Measurements from ENCODE around the gene GAL3ST1.

The GAL3ST1 gene

DNA sequence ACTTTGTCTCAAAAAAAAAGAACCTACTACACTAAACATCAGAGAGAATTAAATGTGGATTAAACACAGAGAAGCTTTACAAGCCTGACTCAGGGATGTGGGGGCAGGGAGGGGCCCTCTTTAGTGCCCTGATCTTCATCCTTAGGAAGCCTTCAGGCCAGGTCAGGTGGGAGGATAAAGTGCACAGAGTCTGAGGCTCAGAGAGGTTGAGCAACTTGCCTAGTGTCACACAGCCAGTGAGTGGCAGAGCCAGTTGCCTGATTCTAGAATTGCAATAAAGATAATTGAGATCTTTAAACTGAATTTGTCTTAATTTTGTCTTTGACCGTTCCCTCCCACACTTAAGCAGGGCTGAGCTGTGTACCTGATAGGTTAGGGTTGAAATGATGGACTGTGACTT, 35.1 kb downstream of the GAL3ST1 start:
- H3K4me3 ChIP-seq (ENCODE audit: control insufficient read depth, low read depth, low read length), result no peak overlapping the region
- TF ChIP-seq, protein P1, sequence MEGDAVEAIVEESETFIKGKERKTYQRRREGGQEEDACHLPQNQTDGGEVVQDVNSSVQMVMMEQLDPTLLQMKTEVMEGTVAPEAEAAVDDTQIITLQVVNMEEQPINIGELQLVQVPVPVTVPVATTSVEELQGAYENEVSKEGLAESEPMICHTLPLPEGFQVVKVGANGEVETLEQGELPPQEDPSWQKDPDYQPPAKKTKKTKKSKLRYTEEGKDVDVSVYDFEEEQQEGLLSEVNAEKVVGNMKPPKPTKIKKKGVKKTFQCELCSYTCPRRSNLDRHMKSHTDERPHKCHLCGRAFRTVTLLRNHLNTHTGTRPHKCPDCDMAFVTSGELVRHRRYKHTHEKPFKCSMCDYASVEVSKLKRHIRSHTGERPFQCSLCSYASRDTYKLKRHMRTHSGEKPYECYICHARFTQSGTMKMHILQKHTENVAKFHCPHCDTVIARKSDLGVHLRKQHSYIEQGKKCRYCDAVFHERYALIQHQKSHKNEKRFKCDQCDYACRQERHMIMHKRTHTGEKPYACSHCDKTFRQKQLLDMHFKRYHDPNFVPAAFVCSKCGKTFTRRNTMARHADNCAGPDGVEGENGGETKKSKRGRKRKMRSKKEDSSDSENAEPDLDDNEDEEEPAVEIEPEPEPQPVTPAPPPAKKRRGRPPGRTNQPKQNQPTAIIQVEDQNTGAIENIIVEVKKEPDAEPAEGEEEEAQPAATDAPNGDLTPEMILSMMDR (IDR thresholded peaks at IDR 0.05; ENCODE audit: control insufficient read depth, insufficient read depth, low read depth, low read length, missing control alignments), result no peak
- DNase-seq (ENCODE audit: low read depth), result no peak

DNA sequence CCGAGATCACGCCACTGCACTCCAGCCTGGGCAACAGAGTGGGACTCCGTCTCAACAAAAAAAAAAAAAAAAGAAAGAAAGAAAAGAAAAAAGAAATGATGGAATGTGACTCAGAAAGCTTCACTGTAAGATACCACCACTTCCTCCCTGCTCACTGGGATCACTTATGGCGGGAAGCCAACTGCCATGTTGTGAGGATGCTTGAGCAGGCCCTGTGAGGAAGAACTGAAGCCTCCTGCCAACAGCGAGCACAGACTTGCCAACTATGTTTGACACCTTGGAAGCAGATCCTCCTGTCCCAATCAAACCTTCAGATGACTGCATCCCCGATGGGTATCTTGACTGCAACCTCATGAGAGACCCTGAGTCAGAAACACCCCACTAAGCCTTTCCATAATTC, 36.2 kb downstream of the GAL3ST1 start:
- TF ChIP-seq, protein P1 (IDR thresholded peaks at IDR 0.05; ENCODE audit: control insufficient read depth, insufficient read depth, low read depth, low read length, missing control alignments), result no peak
- no peak overlapping the region for H3K4me3 ChIP-seq (ENCODE audit: control insufficient read depth, low read depth, low read length)
- no peak for DNase-seq (ENCODE audit: low read depth)

DNA sequence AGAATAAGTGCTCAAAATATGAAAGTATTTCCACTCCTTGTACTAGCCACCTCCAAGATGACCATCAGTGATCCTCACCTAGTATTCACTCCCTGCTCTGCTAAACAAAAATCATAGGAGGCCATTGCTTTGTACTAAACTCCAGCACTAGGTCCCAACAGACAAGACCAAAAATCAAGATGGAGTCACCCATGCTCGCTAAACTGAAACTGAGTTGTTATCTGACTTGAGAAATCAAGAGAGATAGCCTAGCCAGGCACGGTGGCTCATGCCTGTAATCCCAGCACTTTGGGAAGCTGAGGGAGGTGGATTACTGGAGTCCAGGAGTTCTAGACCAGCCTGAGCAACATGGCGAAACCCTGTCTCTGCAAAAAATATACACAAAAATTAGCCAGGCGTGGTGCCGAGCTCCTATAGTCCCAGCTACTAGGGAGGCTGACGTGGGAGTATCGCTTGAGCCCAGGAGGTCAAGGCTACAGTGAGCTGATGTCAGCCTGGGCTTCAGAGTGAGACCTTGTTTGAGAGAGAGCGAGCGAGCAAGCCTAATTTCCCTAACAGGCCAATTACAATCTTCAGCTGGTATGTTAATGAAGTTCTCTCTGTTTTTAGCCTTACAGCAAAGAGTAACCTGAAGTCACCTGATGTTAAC, 37.3 kb downstream of the GAL3ST1 start:
- TF ChIP-seq, protein P1 (IDR thresholded peaks at IDR 0.05; ENCODE audit: control insufficient read depth, insufficient read depth, low read depth, low read length, missing control alignments), result no peak
- DNase-seq (ENCODE audit: low read depth), result no peak
- no peak overlapping the region for H3K4me3 ChIP-seq (ENCODE audit: control insufficient read depth, low read depth, low read length)

DNA sequence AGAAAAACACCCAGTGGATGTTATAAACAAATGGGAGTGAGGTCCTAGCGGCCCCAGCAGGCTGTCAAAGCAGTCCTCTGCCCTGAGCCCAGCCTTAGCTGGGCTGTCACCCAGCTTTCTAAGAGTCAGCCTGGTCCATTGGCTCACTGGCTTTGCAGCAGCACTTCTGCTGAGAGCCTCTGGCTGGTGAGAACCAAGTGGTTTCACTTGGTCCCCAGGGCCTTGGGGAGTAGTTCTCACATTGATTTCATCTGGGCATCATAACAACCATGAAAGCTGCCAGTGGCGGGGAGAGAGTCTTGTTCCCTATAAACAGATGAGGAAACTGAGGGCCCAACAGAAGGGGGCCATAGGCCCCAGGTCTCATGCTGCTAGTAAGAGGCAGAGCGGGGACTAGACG, 39.3 kb downstream of the GAL3ST1 start:
- DNase-seq (ENCODE audit: low read depth), result no peak
- TF ChIP-seq, protein P1 (IDR thresholded peaks at IDR 0.05; ENCODE audit: control insufficient read depth, insufficient read depth, low read depth, low read length, missing control alignments), result no peak
- H3K4me3 ChIP-seq (ENCODE audit: control insufficient read depth, low read depth, low read length), result no peak overlapping the region

DNA sequence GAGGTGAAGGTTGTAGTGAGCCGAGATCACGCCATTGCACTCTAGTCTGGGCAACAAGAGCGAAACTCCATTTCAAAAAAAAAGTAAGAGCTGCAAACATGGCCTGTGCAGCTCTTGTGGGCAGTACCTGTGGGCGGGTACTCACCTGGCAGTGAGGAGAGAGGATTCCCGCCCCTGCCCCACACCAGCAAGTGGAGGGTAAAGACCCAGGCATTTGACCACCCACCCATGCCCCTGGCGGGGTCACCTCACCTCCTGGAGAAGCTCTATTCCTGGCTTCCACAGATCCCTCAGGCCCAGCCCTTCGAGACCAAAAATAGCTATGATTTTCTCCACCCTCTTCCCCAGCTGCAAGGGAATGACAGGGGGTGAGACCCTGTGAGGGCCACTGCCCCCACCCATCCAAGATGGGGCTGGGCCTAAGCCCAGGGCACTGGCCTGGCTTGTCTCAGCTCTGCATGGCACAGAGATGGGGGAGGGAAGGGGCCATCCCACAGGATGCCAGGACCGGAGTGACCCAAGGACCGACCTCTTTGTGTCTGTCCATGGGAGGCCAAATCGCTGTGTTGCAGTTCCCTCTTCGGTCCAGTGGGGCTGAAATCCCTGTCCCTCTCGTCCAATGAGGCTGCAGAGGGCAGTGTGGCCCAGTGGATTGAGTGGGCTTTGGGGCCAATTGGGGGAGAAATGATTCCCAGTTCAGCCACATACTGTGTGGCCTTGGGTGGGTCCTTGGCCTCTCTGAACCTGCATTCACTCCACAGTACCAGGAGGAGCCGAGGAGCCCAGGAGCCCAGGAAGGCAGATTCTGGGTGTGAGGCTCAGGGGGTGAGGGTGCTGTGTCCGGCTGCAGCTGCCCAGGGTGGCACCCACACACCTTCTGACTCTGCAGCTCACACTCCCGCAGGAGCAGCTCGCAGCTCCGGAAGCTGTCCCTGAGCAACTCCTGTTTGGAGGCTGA, 42.5 kb downstream of the GAL3ST1 start:
- DNase-seq (ENCODE audit: low read depth), result no peak
- TF ChIP-seq, protein P1 (IDR thresholded peaks at IDR 0.05; ENCODE audit: control insufficient read depth, insufficient read depth, low read depth, low read length, missing control alignments), result no peak
- H3K4me3 ChIP-seq (ENCODE audit: control insufficient read depth, low read depth, low read length), result no peak overlapping the region

DNA sequence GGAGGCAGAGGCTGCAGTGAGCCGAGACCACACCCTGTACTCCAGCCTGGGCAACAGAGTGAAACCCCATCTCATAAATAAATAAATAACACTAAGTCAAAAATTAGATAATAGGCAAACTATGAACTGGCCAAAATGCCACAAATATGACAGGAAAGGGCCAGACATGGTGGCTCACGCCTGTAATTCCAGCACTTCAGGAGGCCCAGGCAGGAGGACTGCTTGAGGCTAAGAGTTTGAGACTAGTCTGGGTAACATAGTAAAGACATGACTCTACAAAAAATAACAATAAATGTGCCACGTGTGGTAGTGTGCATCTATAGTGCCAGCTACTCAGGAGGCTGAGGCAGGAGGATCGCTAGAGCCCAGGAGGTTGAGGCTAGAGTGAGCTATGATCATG, 47.8 kb downstream of the GAL3ST1 start:
- H3K4me3 ChIP-seq (ENCODE audit: control insufficient read depth, low read depth, low read length), result no peak overlapping the region
- TF ChIP-seq, protein P1 (IDR thresholded peaks at IDR 0.05; ENCODE audit: control insufficient read depth, insufficient read depth, low read depth, low read length, missing control alignments), result no peak
- no peak for DNase-seq (ENCODE audit: low read depth)

All from AG09309 (cell line).